ENCODE data around the gene GALR2.

GRCh38 chr17:76125391-76125675 is 50.8 kb downstream of the GALR2 start:
- no peak for TF ChIP-seq CTCF (conservative IDR thresholded peaks at IDR 0.05)
- TF ChIP-seq ZFX (IDR thresholded peaks at IDR 0.05): no peak
